SK-N-MC (cell line): ENCODE measurements around the gene XRCC6.

ENCODE experiments used
- EZH2 ChIP-seq: fragments of 200-600 bp; sonication (generic); IDR thresholded peaks from one replicate; pipeline ENCODE4 v1.6.1; 2017; ENCODE audit warnings: antibody characterized with exemption
- POLR2AphosphoS5 ChIP-seq: IDR thresholded peaks from 2 replicates; pipeline ENCODE4 v1.6.1; 2012; ENCODE audit warnings: mild to moderate bottlenecking, low read depth, low read length, borderline replicate concordance

DNA sequence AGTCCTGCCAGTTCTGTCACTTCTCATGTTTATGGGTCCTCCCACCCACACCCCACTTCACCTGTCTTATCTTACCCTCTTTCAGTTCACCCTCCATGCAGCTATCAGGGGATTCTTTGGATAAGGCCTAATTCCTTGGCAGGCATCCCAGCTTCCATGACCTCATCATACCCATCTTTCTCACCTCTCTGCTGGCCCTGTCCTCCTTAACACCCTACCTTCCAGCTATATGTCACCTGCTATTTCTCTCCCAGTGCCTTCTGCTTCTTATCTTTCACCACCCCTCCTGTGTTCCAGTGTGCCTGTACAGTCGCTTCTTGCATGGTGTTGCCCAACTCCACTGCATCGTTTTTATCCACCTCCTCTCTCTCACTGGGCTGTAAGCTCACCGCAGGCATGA lies 39.3 kb downstream of the XRCC6 start:
- TF ChIP-seq POLR2AphosphoS5 (no peak), EZH2 (no peak)
